ENCODE results near the gene DNAAF2. TPM values are rescaled to one million over a fixed set of nuclear protein-coding genes. Genes with fewer than 3 reads are reported as not detected.

Gene DNAAF2
- total RNA-seq (2021; fragmentation: NEBNext Ultra II Directional; extraction: Animal tissue kit (Norgen Biotek cat#: 25700)): 1 to 10 TPM; 5.8 to 8.7 (median 6.2) TPM
- long read RNA-seq, transcript DNAAF2-201 (3 exons, 2,963 nt): major isoform, 8 of 18 reads
- long read RNA-seq, partial matches to known transcripts: 0 of 18 reads
- long read RNA-seq, other reads (novel, unspliced or antisense): 6 of 18 reads

DNA sequence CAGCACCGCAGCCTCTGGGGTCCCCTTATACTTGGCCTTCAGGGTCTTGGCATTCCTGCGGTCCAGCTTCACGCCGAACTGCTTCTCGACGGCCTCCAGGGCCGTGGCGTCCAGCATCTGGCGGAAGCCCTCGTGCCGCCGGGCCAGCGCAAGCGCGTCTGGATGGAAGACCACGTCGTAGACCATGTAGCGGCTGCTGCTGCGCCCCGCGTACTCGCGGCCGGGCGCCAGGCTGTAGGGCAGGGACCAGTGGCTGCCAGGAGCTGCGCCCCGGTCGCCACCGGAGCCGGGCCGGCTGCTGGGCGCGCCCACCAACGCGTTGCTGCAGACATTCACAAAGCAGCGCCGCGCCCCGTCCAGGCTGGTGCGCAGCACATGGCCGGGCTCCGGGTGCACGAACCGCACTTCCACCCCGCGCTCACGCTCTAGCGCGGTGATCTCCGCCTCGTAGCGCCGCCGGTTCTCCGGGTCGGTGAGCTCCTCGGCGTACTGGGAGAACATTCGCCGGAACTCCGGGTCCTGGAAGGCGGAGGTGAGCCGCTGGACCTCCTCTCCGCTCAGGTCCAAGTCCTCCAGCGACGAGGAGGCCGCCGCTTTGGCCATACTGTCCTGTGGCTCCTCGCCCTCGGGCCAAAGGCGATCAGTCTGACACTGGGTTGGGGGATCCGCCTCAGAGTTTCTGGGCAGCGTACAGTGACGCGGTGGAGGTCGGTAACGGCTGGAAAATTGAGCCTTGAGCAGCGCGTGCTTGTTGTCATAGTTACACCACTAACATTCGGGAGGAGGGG lies at the start of gene DNAAF2:
Gene DNAAF2, minus strand, starts transcription at position 698 of the 788 bp plus-strand sequence. Its CDS starts 95 bp downstream, at position 603.
- Mint-ChIP-seq H3K9me3 (no peaks in the 10 kb centered on the region), H3K36me3 (ENCODE audit: low read depth) (peaks cover 36% of the 10 kb centered on the region)

DNA sequence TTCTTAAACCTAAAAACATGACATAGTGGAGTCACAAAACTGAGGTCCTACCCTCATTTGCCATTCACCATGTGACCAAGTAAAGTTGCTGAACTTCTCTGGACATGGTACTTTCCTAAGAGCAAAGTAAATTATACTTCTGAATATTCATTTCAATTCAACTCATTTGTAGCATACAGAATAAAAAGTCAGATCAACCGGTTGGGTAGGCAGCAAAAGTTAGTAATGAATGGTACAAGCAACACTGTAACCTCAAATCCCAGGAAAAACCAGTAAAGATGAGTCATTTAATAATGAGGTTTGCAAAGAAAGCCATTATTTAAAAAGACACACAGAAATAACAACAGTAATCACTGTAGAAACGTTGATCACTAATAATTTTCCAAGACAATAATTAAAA lies 44.2 kb upstream of the DNAAF2 start:
- Mint-ChIP-seq H3K27me3 (ENCODE audit: insufficient read depth) (no peaks in the 10 kb centered on the region), H3K9me3 (no peaks in the 10 kb centered on the region), H3K4me3 (no peak overlapping the region), H3K27ac (peak overlapping the region; percentile 53), H3K4me1 (ENCODE audit: low read depth) (peaks cover 12% of the 10 kb centered on the region), H3K36me3 (ENCODE audit: low read depth) (peaks cover 8% of the 10 kb centered on the region; the same call in 1 of the 2 replicates)
- TF ChIP-seq CTCF (IDR thresholded peaks at IDR 0.05): no peak
- peak; percentile 38 for DNase-seq

More for the DNA sequence above, at the start of gene DNAAF2:
- Mint-ChIP-seq H3K4me1 (ENCODE audit: low read depth) (peaks cover 42% of the 10 kb centered on the region), H3K27ac (peak within 1 kb of the TSS; percentile 98), H3K27me3 (ENCODE audit: insufficient read depth) (peaks cover 3% of the 10 kb centered on the region), H3K4me3 (peak within 1 kb of the TSS; percentile 98)
- TF ChIP-seq CTCF (IDR thresholded peaks at IDR 0.05): peak; percentile 61
- DNase-seq: peak; percentile 73

GRCh38 chr14:49677643-49678042 lies 42.6 kb upstream of the DNAAF2 start:
- H3K27ac Mint-ChIP-seq: no peak overlapping the region
- H3K36me3 Mint-ChIP-seq (ENCODE audit: low read depth): peaks cover 22% of the 10 kb centered on the region; the same call in 1 of the 2 replicates
- no peaks in the 10 kb centered on the region for H3K27me3 Mint-ChIP-seq (ENCODE audit: insufficient read depth)
- TF ChIP-seq CTCF (IDR thresholded peaks at IDR 0.05): peak; percentile 50
- H3K4me3 Mint-ChIP-seq: no peak overlapping the region
- DNase-seq: no peak
- H3K9me3 Mint-ChIP-seq: no peaks in the 10 kb centered on the region
- peaks cover 12% of the 10 kb centered on the region for H3K4me1 Mint-ChIP-seq (ENCODE audit: low read depth)

- H3K27me3 Mint-ChIP-seq (ENCODE audit: insufficient read depth): no peaks in the 10 kb centered on the region
- no peak overlapping the region for H3K4me3 Mint-ChIP-seq
- H3K9me3 Mint-ChIP-seq: no peaks in the 10 kb centered on the region
- H3K4me1 Mint-ChIP-seq (ENCODE audit: low read depth): no peaks in the 10 kb centered on the region
- DNase-seq: no peak
- TF ChIP-seq CTCF (IDR thresholded peaks at IDR 0.05): no peak
- no peak overlapping the region for H3K27ac Mint-ChIP-seq
- peaks cover 20% of the 10 kb centered on the region; the same call in 1 of the 2 replicates for H3K36me3 Mint-ChIP-seq (ENCODE audit: low read depth)
Observed at GRCh38 chr14:49673586-49673985, 38.5 kb upstream of the DNAAF2 start.

DNA sequence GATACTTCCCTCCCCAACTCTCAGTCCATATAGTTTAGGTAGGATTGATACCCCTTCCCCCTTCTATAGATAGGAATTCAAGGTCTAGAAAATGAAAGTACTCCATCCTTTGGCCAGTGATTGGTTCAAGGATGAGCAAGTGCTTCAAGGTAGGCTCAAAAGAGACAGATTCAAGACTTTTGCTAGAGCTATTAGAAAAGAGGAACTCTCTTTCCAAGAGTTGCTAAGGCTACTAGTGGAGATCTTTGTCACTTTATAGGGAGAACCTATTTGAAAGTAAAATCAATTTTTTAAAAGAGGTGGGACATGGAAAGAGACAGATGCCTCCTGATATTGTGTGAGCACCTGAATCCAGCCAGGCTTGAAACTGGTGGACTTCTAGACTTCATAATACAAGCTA lies 35.4 kb upstream of the DNAAF2 start:
- H3K27ac Mint-ChIP-seq: no peak overlapping the region
- TF ChIP-seq CTCF (IDR thresholded peaks at IDR 0.05): no peak
- no peaks in the 10 kb centered on the region for H3K4me1 Mint-ChIP-seq (ENCODE audit: low read depth)
- DNase-seq: no peak
- no peaks in the 10 kb centered on the region for H3K27me3 Mint-ChIP-seq (ENCODE audit: insufficient read depth)
- H3K9me3 Mint-ChIP-seq: no peaks in the 10 kb centered on the region
- no peak overlapping the region for H3K4me3 Mint-ChIP-seq
- peaks cover 20% of the 10 kb centered on the region; the same call in 1 of the 2 replicates for H3K36me3 Mint-ChIP-seq (ENCODE audit: low read depth)

Data from HFFc6 (cell line).